Right cardiac atrium (tissue), 5 donors: Measurements from ENCODE around the gene MROH8. TPM values are rescaled to one million over a fixed set of nuclear protein-coding genes. Genes with fewer than 3 reads are reported as not detected.

Source experiments
- ATAC-seq, 2 donors: fragments of 200-7000 bp; cut with Tn5 transposase; one replicate each; pipeline versions ENCODE4 v1.8.0 to v1.9.1; 2020; ENCODE audit warnings: moderate library complexity in 2 of 2, mild to moderate bottlenecking in 1 of 2
- DNase-seq, 3 donors: peaks; one replicate each; pipeline ENCODE4 v3.0.0-alpha.2; 2020
- H3K27ac ChIP-seq: one replicate; pipeline ENCODE4 v1.5.1; 2013; ENCODE audit warnings: mild to moderate bottlenecking, low read length, control low read depth, moderate library complexity
- H3K27me3 ChIP-seq: one replicate; pipeline ENCODE4 v1.6.1; 2013; ENCODE audit not compliant: control insufficient read depth, insufficient read depth
- H3K4me1 ChIP-seq: one replicate; pipeline ENCODE4 v1.6.1; 2013; ENCODE audit warnings: low read length; ENCODE audit not compliant: control insufficient read depth, insufficient read depth
- H3K4me3 ChIP-seq: one replicate; pipeline ENCODE4 v1.5.1; 2013; ENCODE audit warnings: low read length, control low read depth
- H3K9me3 ChIP-seq: one replicate; pipeline ENCODE4 v1.6.1; 2013; ENCODE audit warnings: low read length; ENCODE audit not compliant: control insufficient read depth
- WGBS: extraction: QIAGEN DNeasy Blood & Tissue Kit; methylation state at CpG from one replicate; pipeline ENCODE4 v1.1.7; 2013; 5-methylcytosine and 5-hydroxymethylcytosine counted together
- intact Hi-C, 4 donors: fragments of 100-400 bp; cut with DNase I; formaldehyde crosslinking; loops; one replicate each; pipeline versions ENCODE4 v1.11.0 to v1.14.0; 2022 to 2023
- long read RNA-seq, 4 donors: library from polyadenylated mRNA; unstranded; transcript quantifications; one replicate each; pipeline ENCODE4 v2.0.0, GENCODE V29; 2020 to 2021
- polyA plus RNA-seq: library from polyadenylated mRNA; stranded (reverse); fragments of 200-250 nt; gene quantifications from one replicate; pipeline ENCODE4 v1.2.3, GENCODE V29; 2013
- total RNA-seq, 4 donors: library from RNA; stranded (reverse); fragmentation: NEBNext Ultra II Directional; extraction: Animal tissue kit (Norgen Biotek cat#: 25700); gene quantifications; one replicate each; pipeline ENCODE4 v1.2.1, GENCODE V29; 2021
- donor health status: healthy with polysubstance abuse.
- donor health status: DM: no; HTN: yes; CAD: no.
- donor health status: DM: no; HTN: no; CAD: no.
- donor health status: DM: no; HTN: yes; CAD: no; lungs with severe emphysema.
- donor health status: DM: yes; HTN: yes; CAD: no.

Gene MROH8
- total RNA-seq (1 to 10 TPM; 5.4 to 8.4 (median 6.6) TPM), polyA plus RNA-seq (3.8 TPM)
- long read RNA-seq, donor 1, partial matches to known transcripts: 0 of 7 reads
- long read RNA-seq, donor 1, other reads (novel, unspliced or antisense): 5 of 7 reads
- long read RNA-seq, donor 2, partial matches to known transcripts: 0 of 1 reads
- long read RNA-seq, donor 2, other reads (novel, unspliced or antisense): 1 of 1 reads
- long read RNA-seq, donor 3, partial matches to known transcripts: 6 of 17 reads
- long read RNA-seq, donor 3, other reads (novel, unspliced or antisense): 10 of 17 reads
- long read RNA-seq, donor 4, partial matches to known transcripts: 0 of 1 reads
- long read RNA-seq, donor 4, other reads (novel, unspliced or antisense): 1 of 1 reads

DNA sequence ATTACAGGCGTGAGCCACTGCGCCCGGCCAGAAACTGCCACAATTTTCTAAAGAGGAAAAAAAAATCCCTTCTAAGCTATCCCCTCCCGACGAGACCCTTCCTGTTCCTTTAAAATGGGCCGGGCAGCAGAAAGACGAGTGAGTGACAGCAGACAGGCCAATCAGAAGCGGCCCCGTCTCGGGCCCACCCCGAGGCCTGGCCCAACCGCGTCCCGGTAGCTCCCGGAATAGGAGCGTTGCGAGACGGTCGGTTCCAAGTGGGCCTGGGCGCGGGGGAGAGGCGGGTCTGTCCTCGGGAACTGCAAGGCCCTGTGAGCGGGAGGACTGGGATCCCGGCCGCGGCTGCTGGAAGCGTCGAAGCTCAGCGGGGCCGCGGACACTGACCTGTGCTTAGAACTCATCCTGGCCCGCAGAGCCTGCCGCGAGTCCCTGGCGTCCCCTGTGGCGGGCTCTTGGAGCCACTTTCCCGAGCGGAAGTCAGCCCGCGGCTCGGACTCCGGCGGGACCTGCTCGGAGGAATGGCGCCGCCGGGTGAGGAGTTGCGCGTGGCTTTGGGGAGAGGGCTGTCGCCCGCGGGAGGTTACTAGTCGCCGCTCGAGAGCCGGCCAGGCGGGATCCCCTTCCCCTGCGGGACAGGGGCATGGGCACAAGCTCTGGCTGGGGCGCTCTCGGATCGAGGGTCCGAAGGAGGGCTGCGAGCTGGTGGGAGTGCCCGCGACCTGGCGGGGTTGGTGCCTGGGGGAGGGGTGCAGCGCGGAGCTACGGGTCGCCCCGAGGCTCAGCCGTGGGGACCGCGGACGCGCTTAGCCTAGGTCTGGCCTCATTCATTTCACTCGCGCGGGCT is at the start of gene MROH8, which contains the start of gene RPN2:
Gene MROH8 (minus strand): TSS at position 710 of the 844 bp plus-strand sequence.
Gene RPN2 (plus strand): TSS at position 492 of the 844 bp plus-strand sequence. CDS start 27 bp downstream, at position 519.
- under 1% methylated on average over 80 of the region's 80 CpGs for WGBS
- ATAC-seq (peak; percentile 99), DNase-seq (peak; percentile 98 to 99 (median 99))
- intact Hi-C loops: no loop called here
- H3K27ac ChIP-seq: peak within 1 kb of the TSS; percentile 98
- peak within 1 kb of the TSS; percentile 89 for H3K4me3 ChIP-seq
- H3K9me3 ChIP-seq: no peaks in the 10 kb centered on the region
- H3K4me1 ChIP-seq: peaks cover 8% of the 10 kb centered on the region
- H3K27me3 ChIP-seq: no peaks in the 10 kb centered on the region

DNA sequence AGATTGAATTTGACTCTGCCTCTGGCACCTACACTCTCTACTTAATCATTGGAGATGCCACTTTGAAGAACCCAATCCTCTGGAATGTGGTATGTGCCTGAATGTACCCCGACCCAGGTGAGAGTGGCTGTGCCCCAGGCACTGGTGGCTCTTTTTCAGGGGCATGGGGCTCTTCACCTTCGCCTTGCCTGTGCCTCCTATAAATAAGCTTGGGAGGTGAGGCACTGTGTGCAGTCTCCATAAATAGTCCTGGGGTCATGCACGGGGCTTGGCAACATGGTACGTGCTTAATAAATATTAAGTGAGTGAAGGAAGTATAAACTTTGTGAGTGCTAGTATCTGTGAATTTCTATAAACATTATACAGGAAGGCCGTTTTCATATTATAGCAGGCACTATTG is 49.3 kb upstream of the MROH8 start:
- Histone ChIP-seq H3K27ac (peak overlapping the region; percentile 76), H3K27me3 (no peaks in the 10 kb centered on the region), H3K4me3 (no peak overlapping the region), H3K4me1 (peaks cover 13% of the 10 kb centered on the region), H3K9me3 (no peaks in the 10 kb centered on the region)
- DNase-seq (no peak), ATAC-seq (peak; percentile 39 to 52)
- 69% methylated on average over 5 of the region's 5 CpGs for whole genome bisulfite sequencing
- intact Hi-C loops: no loop called here

DNA sequence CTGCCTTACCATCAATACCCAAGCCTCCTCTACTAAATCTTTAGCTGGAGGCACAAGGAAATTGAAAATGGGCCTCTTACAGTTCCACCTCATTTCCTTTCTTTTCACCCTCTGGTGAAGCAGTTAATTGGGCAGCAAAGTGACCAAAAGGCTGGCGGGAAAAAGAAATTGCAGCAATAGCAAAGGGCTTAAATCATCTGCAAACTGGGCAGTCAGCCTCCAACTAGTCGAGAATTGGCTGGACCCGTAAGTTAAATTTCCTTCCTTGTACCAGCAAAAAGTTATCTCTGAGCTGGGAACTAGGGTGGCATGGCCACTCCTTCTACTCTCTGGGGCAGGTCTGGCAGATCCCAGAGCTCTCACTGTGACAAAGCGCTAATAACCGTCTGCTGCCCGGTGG is 48.7 kb upstream of the MROH8 start:
- peak overlapping the region; percentile 76 for H3K27ac ChIP-seq
- peak; percentile 4 to 32 for ATAC-seq
- no peaks in the 10 kb centered on the region for H3K9me3 ChIP-seq
- 48% methylated on average over 6 of the region's 6 CpGs for WGBS
- no peak for DNase-seq
- intact Hi-C loops: no loop called here
- peaks cover 13% of the 10 kb centered on the region for H3K4me1 ChIP-seq
- no peak overlapping the region for H3K4me3 ChIP-seq
- no peaks in the 10 kb centered on the region for H3K27me3 ChIP-seq

DNA sequence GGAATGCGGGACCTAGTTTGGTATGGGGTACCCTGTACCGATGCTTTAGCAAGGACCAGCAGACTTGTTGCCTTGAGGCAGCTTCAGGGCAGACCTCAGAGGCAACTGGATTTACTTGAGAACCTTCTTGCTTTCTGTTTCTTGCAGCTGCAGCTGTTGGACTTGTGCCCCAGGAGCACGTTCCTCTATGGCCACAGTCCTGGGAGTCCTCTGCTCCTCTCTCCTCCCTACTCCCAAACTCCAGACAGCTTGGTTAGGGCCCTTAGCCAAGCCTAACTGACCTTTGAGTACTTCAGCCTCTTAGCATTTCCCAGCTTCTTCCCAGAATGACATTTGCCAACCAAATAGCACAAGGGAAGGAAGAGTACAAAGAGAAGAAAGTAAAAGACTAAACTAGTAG is 47.5 kb upstream of the MROH8 start:
- intact Hi-C loops: no loop called here
- H3K4me3 ChIP-seq: no peak overlapping the region
- H3K27ac ChIP-seq: peak overlapping the region; percentile 67
- H3K9me3 ChIP-seq: no peaks in the 10 kb centered on the region
- peaks cover 13% of the 10 kb centered on the region for H3K4me1 ChIP-seq
- no peaks in the 10 kb centered on the region for H3K27me3 ChIP-seq
- ATAC-seq: peak; percentile 70 to 79
- WGBS: 60% methylated on average over 3 of the region's 3 CpGs
- peak; percentile 71 to 86 (median 84) for DNase-seq

DNA sequence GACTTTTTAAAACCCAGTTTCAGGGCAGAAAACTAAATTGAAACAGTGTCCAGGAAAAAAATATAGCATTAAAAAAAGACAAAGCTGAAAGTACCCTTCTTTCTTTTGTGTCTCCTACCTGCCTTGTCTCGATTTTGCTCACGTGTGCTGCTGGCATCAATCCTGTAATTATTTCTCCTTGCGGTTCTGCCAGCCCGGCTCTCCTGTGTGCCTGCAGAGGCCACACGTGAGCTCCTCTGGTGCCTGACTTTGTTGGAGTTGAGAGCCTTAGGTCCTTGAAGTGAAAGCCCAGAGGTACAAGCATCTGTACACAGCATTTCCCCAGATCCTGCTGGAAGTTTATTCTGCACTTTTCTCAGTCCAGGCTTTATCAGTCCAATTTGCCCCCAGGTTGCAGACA is 45.8 kb upstream of the MROH8 start:
- no peak overlapping the region for H3K27ac ChIP-seq
- intact Hi-C loops: no loop called here
- peaks cover 12% of the 10 kb centered on the region for H3K4me1 ChIP-seq
- ATAC-seq (no peak), DNase-seq (no peak)
- H3K9me3 ChIP-seq: no peaks in the 10 kb centered on the region
- H3K27me3 ChIP-seq: no peaks in the 10 kb centered on the region
- H3K4me3 ChIP-seq: no peak overlapping the region
- WGBS: 84% methylated on average over 5 of the region's 5 CpGs

DNA sequence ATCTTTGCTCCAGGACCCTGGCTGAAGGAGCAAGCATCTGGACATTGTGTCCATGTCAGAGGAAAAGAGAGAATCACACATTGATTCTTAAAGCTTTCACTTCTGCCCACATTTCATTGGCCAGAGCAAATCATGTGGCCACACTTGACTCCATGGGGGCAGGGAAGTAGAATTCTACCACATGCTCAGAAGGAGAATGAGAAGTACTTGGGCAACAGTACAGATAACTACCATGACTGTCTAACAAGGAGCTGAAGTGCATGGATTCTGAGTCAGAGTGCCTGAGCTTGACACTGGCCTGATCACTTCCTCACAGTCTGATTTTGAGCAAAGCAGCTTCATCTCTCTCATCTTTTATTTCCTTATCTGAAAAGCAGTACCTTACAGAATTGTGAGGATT is 43.7 kb upstream of the MROH8 start:
- DNase-seq (no peak), ATAC-seq (peak; percentile 45 to 69)
- H3K27me3 ChIP-seq: no peaks in the 10 kb centered on the region
- H3K4me3 ChIP-seq: no peak overlapping the region
- H3K4me1 ChIP-seq: peaks cover 6% of the 10 kb centered on the region
- H3K9me3 ChIP-seq: no peaks in the 10 kb centered on the region
- H3K27ac ChIP-seq: no peak overlapping the region
- intact Hi-C loops: no loop called here

DNA sequence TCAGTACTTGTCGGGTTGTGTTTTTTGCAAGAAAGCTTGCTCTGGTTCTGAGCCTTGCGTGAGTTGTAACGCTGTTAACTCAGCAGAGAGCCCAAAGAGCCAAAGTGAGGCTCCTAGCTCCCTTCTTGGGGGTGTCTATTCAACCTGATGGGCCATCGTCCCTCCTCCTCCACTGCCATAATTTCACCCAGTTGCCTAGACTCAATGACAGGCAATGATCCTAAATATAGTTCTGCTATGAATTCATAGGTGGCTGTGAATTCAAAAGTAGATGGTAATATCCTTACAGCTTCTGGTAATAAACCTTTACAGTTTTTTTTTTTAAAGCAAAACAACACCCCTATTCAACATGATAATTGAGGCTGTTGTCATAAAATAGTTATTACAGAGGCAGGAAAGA is 42.7 kb upstream of the MROH8 start:
- Histone ChIP-seq H3K27ac (no peak overlapping the region), H3K4me1 (peaks cover 5% of the 10 kb centered on the region)
- ATAC-seq: no peak

DNA sequence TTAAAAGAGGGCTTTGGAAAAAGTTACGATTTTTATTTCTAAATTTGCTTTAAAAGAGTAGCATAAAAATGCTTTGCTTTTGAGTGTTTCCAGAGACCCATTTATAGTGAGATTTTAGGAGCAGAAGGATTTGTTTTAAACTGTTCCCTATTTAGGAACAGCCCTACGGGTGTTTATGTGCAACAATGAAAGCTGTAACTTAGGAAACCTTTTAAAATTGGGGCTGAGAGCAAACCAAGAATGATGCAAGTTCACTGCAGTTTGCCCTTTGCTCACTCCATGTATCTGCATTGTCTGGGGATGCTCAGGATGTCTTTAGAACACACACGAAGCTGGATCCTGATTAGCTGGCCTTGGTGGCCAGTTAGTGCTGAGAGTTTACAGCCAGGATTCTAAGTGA is 41.4 kb upstream of the MROH8 start:
- no peak for DNase-seq
- Histone ChIP-seq H3K27ac (no peak overlapping the region), H3K9me3 (no peaks in the 10 kb centered on the region), H3K27me3 (no peaks in the 10 kb centered on the region), H3K4me1 (no peaks in the 10 kb centered on the region), H3K4me3 (no peak overlapping the region)
- peak in 1 of 2 donors; percentile 37 for ATAC-seq
- WGBS: 58% methylated on average over 3 of the region's 3 CpGs
- intact Hi-C loops: no loop called here

More for the DNA sequence above, 42.7 kb upstream of the MROH8 start:
- Histone ChIP-seq H3K9me3 (no peaks in the 10 kb centered on the region), H3K27me3 (no peaks in the 10 kb centered on the region), H3K4me3 (no peak overlapping the region)
- WGBS: 96% methylated on average over 4 of the region's 4 CpGs
- intact Hi-C loops: no loop called here
- no peak for DNase-seq

DNA sequence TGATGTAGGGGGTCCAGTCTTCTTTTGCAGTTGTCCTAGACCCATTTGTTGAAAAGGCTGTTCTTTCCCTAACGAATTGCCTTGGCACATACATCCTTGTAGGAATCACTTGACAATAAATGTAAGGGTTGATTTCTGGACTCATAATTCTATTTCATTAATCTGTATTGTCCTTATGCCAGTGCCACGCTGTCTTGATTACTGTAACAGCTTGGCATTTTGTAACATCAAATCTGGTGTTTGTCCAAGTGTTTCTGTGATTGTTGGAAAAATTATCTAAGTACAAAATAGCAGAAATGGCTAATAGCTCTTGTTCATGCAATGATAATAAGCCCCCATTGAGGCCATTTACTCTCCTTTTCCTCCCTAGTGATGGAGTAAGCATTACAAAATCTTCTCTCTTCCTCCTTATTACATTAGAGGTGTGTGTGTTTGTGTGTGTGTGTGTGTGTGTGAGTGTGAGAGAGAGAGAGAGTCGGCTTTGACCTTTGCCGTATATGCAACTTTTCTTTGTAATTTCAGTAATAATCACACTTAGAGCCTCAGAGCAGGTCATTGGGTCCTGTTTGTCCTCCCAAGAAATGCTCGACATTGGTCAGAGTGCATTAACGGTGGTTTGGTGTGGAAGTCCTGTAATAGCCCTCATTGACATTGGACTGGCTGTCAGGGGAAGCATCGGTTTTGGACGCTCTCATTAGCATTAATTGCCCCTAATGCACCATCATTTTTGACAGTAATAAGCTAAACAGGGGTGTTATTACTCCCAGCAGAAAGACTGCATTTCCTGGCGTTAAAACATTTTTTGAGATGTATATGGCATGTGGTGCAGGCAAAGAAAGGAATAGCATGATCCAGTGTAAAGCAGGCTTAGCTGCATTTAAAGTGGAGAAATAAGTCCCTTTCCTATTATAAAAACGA is 40.7 kb upstream of the MROH8 start:
- H3K27ac ChIP-seq: no peak overlapping the region
- intact Hi-C loops: no loop called here
- H3K4me1 ChIP-seq: no peaks in the 10 kb centered on the region
- H3K27me3 ChIP-seq: no peaks in the 10 kb centered on the region
- no peak overlapping the region for H3K4me3 ChIP-seq
- ATAC-seq: no peak
- no peak for DNase-seq
- H3K9me3 ChIP-seq: no peaks in the 10 kb centered on the region
- WGBS: 78% methylated on average over 10 of the region's 10 CpGs

DNA sequence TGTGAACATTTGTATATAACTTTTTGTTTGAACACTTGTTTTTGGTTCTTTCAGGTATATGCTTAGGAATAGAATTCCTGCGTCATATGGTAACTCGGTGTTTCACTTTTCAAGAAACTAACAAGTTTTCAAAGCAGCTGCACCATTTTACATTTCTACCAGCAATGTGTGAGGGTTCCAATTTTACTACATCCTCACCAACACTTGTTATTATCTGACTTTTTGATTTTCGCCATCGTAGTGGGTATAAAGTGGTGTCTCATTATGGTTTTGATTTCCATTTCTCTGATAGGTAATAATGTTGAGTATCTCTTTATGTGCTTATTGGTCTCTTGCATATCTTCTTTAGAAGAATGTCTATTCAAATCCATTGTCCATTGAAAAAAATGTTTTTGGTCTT is 39.6 kb upstream of the MROH8 start:
- no peak for ATAC-seq
- WGBS: 87% methylated on average over 4 of the region's 4 CpGs

More for the DNA sequence above, 39.6 kb upstream of the MROH8 start:
- Histone ChIP-seq H3K4me1 (no peaks in the 10 kb centered on the region), H3K27me3 (no peaks in the 10 kb centered on the region), H3K9me3 (no peaks in the 10 kb centered on the region), H3K27ac (no peak overlapping the region), H3K4me3 (no peak overlapping the region)
- no peak for DNase-seq
- intact Hi-C loops: no loop called here
